Prostate gland (tissue), 2 donors: Measurements from ENCODE around the gene VWF. TPM values are rescaled to one million over a fixed set of nuclear protein-coding genes. Genes with fewer than 3 reads are reported as not detected.

Source experiments
- DNase-seq: peaks from one replicate; pipeline ENCODE4 v3.0.0-alpha.2; 2019; ENCODE audit warnings: low spot score
- H3K27ac ChIP-seq, 2 donors: fragments of 200-600 bp; sonication (generic); 2 replicates each; pipeline ENCODE4 v1.5.1; 2017 to 2019
- H3K27me3 ChIP-seq: fragments of 200-600 bp; sonication (generic); replicated peaks from 2 replicates; pipeline ENCODE4 v1.5.1; 2019; ENCODE audit not compliant: insufficient read depth
- H3K36me3 ChIP-seq, 2 donors: fragments of 200-600 bp; sonication (generic); 1 replicate in 1 of 2; 2 replicates in 1 of 2; pipeline versions ENCODE4 v1.5.1 to v1.8.1; 2017 to 2019
- H3K4me1 ChIP-seq: fragments of 200-600 bp; sonication (generic); replicated peaks from 2 replicates; pipeline ENCODE4 v1.5.1; 2019
- H3K4me3 ChIP-seq, 2 donors: fragments of 200-600 bp; sonication (generic); 2 replicates each; pipeline ENCODE4 v1.5.1; 2017 to 2019
- H3K9me3 ChIP-seq: fragments of 200-600 bp; sonication (generic); 2 replicates; pipeline ENCODE4 v1.5.1; 2017
- CTCF ChIP-seq, 4 experiments: fragments of 200-600 bp in 2 of 4; fragments of 450-650 bp in 2 of 4; sonication (generic) in 2 of 4; IDR thresholded peaks; 1 replicate in 3 of 4; 2 replicates in 1 of 4; pipeline ENCODE4 v1.5.1; 2016 to 2019; ENCODE audit warnings: antibody characterized with exemption in 4 of 4, mild to moderate bottlenecking in 2 of 4, moderate library complexity in 2 of 4
- POLR2A ChIP-seq: fragments of 450-650 bp; IDR thresholded peaks from one replicate; pipeline ENCODE4 v1.6.1; 2016; ENCODE audit warnings: antibody characterized with exemption, mild to moderate bottlenecking
- POLR2AphosphoS5 ChIP-seq: sonication (generic); formaldehyde crosslinking; IDR thresholded peaks from one replicate; pipeline ENCODE4 v1.6.1; 2017; ENCODE audit warnings: antibody characterized with exemption
- WGBS: methylation state at CpG from one replicate; pipeline ENCODE4 v1.1.5; 2018; 5-methylcytosine and 5-hydroxymethylcytosine counted together
- intact Hi-C: fragments of 100-400 bp; cut with DNase I; formaldehyde crosslinking; loops from one replicate; pipeline ENCODE4 v1.14.2; 2022
- total RNA-seq, 2 donors: library from RNA; depleted of rRNA; stranded (reverse); fragments of >200 nt; gene quantifications; one replicate each; pipeline ENCODE4 v1.1.0, GENCODE V29; 2016

VWF gene
- total RNA-seq, 2 donors from 2014 or later, result 55.0 to 193 TPM

- no peaks in the 10 kb centered on the region for H3K27me3 ChIP-seq
- H3K27ac ChIP-seq, result no peak overlapping the region
- 91% methylated on average over 9 of the region's 9 CpGs for WGBS
- H3K36me3 ChIP-seq, result no peaks in the 10 kb centered on the region
- no peaks in the 10 kb centered on the region for H3K9me3 ChIP-seq
- DNase-seq, result no peak
- H3K4me3 ChIP-seq, result no peak overlapping the region
- TF ChIP-seq POLR2A (no peak), POLR2AphosphoS5 (no peak), CTCF (IDR thresholded peaks at IDR 0.05) (no peak)
- H3K4me1 ChIP-seq, result no peaks in the 10 kb centered on the region
- intact Hi-C loops, result no loop called here
Measured at GRCh38 chr12:5976196-5976595, 148.3 kb downstream of the VWF start.

- no peak for DNase-seq
- 80% methylated on average over 8 of the region's 8 CpGs for WGBS
- TF ChIP-seq POLR2AphosphoS5, result no peak
- no peak for TF ChIP-seq POLR2A
- TF ChIP-seq CTCF (IDR thresholded peaks at IDR 0.05), result no peak
Measured at GRCh38 chr12:5973461-5974115, 150.9 kb downstream of the VWF start.

GRCh38 chr12:5972387-5972786 lies 152.1 kb downstream of the VWF start:
- WGBS, result 60% methylated on average over 8 of the region's 8 CpGs

More at GRCh38 chr12:5973461-5974115, 150.9 kb downstream of the VWF start:
- intact Hi-C loops, result no loop called here
- no peaks in the 10 kb centered on the region for H3K36me3 ChIP-seq
- no peaks in the 10 kb centered on the region for H3K27me3 ChIP-seq
- H3K27ac ChIP-seq, result no peak overlapping the region
- H3K4me1 ChIP-seq, result no peaks in the 10 kb centered on the region
- H3K9me3 ChIP-seq, result no peaks in the 10 kb centered on the region
- H3K4me3 ChIP-seq, result no peak overlapping the region

GRCh38 chr12:5971194-5971850 lies 153.1 kb downstream of the VWF start:
- Histone ChIP-seq H3K9me3 (no peaks in the 10 kb centered on the region), H3K4me3 (no peak overlapping the region), H3K4me1 (no peaks in the 10 kb centered on the region), H3K36me3 (no peaks in the 10 kb centered on the region), H3K27ac (no peak overlapping the region), H3K27me3 (no peaks in the 10 kb centered on the region)
- intact Hi-C loops, result no loop called here
- TF ChIP-seq POLR2A (no peak), POLR2AphosphoS5 (no peak)
- WGBS, result 88% methylated on average over 10 of the region's 10 CpGs
- no peak for DNase-seq

More at GRCh38 chr12:5972387-5972786, 152.1 kb downstream of the VWF start:
- H3K4me1 ChIP-seq, result no peaks in the 10 kb centered on the region
- intact Hi-C loops, result no loop called here
- H3K27me3 ChIP-seq, result no peaks in the 10 kb centered on the region
- no peak overlapping the region for H3K27ac ChIP-seq
- H3K36me3 ChIP-seq, result no peaks in the 10 kb centered on the region
- no peak for TF ChIP-seq POLR2A
- no peak for DNase-seq
- H3K9me3 ChIP-seq, result no peaks in the 10 kb centered on the region
- H3K4me3 ChIP-seq, result no peak overlapping the region

- DNase-seq, result no peak
Measured at GRCh38 chr12:5969974-5970690, 154.3 kb downstream of the VWF start.

More at GRCh38 chr12:5969974-5970690, 154.3 kb downstream of the VWF start:
- H3K4me3 ChIP-seq, result no peak overlapping the region
- 94% methylated on average over 5 of the region's 5 CpGs for WGBS
- TF ChIP-seq POLR2AphosphoS5 (no peak), POLR2A (no peak), CTCF (IDR thresholded peaks at IDR 0.05) (no peak)
- H3K27me3 ChIP-seq, result no peaks in the 10 kb centered on the region
- intact Hi-C loops, result no loop called here
- no peaks in the 10 kb centered on the region for H3K36me3 ChIP-seq
- no peak overlapping the region for H3K27ac ChIP-seq
- H3K9me3 ChIP-seq, result no peaks in the 10 kb centered on the region
- H3K4me1 ChIP-seq, result no peaks in the 10 kb centered on the region
